ENCODE data around the gene YAP1. TPM values are rescaled to one million over a fixed set of nuclear protein-coding genes. Genes with fewer than 3 reads are reported as not detected.

YAP1 gene
- total and polyA plus RNA-seq, 5 experiments from 2014 or later: not detected

DNA sequence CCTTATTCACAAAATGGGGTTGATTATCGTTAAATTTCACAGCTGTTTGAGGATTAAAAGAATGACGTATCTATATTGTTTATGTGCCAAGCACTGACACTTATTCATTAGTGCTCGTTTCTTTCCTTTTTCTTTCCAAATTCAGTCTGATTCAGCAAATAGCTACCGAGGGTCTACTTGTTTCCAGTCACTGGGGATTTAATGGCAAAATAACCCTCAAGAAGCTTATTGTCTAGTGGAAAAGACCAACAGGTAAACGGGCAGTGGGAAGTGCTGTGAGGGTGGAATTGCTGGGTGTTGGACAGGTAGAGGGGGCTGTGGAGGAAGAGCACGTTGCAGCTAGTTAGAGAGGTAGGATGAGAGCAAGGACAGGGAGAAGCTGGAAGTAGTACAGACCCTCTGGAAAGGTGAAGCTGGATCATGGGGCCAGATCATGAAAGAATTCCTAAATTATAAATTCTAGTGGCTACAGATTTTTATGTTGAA, 158.8 kb downstream of the YAP1 start:
- POLR2A ChIA-PET: interaction anchor here (1.1 kb wide), 1 partner anchor 19 kb away, joined by 3 read pairs; no protein-coding TSS in a partner anchor
- ATAC-seq (no peak), DNase-seq (no peak)
- peaks cover 23 to 36% (median 30%) of the 10 kb centered on the region in 4 donors for H3K4me1 Mint-ChIP-seq
- peak overlapping the region; percentile 67 to 92 (median 80) for H3K4me3 Mint-ChIP-seq
- no peaks in the 10 kb centered on the region for H3K9me3 Mint-ChIP-seq
- peaks cover 0 to 20% (median 0%) of the 10 kb centered on the region in 5 donors for H3K27me3 Mint-ChIP-seq
- H3K27ac Mint-ChIP-seq: peak overlapping the region; percentile 42 to 93 (median 70)
- H3K36me3 Mint-ChIP-seq: no peaks in the 10 kb centered on the region

DNA sequence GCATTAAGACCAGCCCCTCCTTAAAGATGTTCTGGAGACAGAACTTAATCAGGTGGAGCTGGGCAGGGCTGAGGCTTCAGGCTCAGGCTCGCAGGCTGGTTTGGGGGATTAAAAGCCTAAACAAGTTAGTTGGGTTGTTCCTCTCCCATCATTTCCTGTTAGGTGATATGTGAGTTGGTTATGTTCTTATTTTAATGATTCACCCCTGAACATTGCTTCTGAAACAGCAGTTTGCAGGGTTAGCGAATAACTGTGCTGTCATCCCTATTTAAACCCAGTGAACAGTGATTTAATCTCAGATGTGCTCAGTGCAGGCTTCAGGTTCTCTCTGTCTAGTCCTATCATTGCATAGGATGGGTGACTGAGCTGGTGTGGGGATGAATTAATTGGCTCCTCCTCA, 159.7 kb downstream of the YAP1 start:
- Mint-ChIP-seq H3K36me3 (no peaks in the 10 kb centered on the region), H3K27me3 (peaks cover 0 to 24% (median 0%) of the 10 kb centered on the region in 5 donors), H3K27ac (peak overlapping the region in 3 of 10 donors; percentile 14 to 47 (median 38)), H3K4me1 (peaks cover 23 to 36% (median 30%) of the 10 kb centered on the region in 4 donors), H3K9me3 (no peaks in the 10 kb centered on the region), H3K4me3 (peak overlapping the region in 7 of 10 donors; percentile 5 to 85 (median 43))
- POLR2A ChIA-PET: no interaction called here
- no peak for DNase-seq
- ATAC-seq: no peak

DNA sequence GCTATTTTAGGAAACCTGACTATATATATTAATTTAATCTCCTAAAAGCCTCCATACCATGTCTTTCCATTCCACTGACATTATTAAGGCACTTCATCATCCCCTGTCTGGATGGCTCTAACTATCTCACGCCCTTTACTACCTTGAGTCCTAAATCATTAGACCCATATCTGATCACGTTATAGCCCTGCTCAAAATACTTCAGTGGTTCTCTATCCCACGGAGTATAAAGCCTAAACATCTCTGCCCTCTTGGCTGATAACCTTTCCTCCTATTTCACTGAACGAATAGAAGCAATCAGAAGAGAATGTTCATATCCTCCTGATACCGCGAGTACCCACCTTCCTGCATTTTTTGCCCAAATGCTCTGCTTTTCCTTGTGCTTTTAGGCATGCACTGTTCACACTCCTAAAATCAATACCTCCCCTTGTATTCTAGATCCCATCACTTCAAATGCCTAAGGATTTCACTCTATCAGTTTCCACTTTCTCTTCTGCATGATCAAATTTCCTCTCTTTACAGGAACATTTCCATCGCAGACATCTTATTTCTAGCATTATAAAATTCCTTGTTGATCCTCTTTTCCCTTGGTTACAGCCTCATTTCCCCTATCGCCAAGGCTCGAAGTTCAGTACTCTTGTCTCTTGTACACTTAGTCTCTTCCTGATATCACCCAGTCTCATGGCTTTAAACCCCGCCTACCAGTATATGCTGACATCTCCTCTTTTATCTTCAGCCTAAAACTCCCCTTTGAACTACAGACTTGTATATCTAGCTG, 162.0 kb downstream of the YAP1 start:
- peaks cover 5 to 35% (median 16%) of the 10 kb centered on the region in 5 donors for H3K27me3 Mint-ChIP-seq
- no peaks in the 10 kb centered on the region for H3K36me3 Mint-ChIP-seq
- DNase-seq (no peak), ATAC-seq (no peak)
- peak overlapping the region in 1 of 10 donors; percentile 21 for H3K27ac Mint-ChIP-seq
- POLR2A ChIA-PET: no interaction called here
- no peaks in the 10 kb centered on the region for H3K9me3 Mint-ChIP-seq
- peak overlapping the region in 1 of 10 donors; percentile 53 for H3K4me3 Mint-ChIP-seq
- peaks cover 24 to 36% (median 30%) of the 10 kb centered on the region in 4 donors for H3K4me1 Mint-ChIP-seq

DNA sequence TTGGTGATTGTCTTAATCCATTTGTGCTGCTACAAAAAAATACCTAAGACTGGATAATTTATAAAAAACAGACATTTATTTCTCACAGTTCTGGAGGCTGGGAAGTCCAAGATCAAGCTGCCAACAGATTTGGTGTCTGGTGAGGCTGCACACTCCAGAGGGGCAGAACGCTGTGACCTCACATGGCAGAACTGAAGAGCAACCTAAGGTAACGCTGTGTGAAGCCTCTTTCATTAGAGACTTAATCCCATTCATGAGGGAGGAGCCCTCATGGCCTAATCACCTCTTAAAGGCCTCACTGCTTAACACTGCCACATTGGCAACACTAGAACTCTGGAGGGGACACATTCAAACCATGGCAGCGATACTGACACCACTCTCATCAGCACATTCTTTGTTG, 164.4 kb downstream of the YAP1 start:
- Mint-ChIP-seq H3K9me3 (no peaks in the 10 kb centered on the region), H3K36me3 (no peaks in the 10 kb centered on the region), H3K27me3 (peaks cover 5 to 29% (median 21%) of the 10 kb centered on the region in 5 donors), H3K4me1 (peaks cover 13 to 19% (median 17%) of the 10 kb centered on the region in 4 donors), H3K27ac (no peak overlapping the region), H3K4me3 (no peak overlapping the region)
- DNase-seq (no peak), ATAC-seq (no peak)
- POLR2A ChIA-PET: interaction anchor here (0.7 kb wide), 1 partner anchor 33 kb away, joined by 3 read pairs; no protein-coding TSS in a partner anchor

DNA sequence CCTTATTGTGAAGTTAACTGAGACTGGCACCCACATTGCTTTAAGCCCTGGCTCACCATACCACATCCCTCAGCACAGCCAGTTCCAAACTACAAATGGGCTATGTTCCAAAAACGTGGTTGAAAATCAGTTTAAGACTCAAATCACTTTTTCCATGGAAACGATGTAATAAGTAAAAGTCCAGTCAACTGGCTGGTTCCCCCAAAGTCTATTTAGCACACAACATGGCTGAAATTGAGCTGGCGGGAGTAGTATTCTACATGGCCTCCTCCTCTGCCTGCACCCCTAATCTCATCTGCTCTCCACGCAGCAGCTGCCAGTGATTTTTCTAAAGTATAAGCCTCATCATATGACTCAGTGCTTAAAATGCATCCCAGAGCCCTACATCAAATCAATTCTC, 166.1 kb downstream of the YAP1 start:
- DNase-seq (no peak), ATAC-seq (no peak)
- H3K27me3 Mint-ChIP-seq: peaks cover 5 to 30% (median 22%) of the 10 kb centered on the region in 5 donors
- H3K36me3 Mint-ChIP-seq: no peaks in the 10 kb centered on the region
- POLR2A ChIA-PET: no interaction called here
- peaks cover 6 to 14% (median 10%) of the 10 kb centered on the region in 4 donors for H3K4me1 Mint-ChIP-seq
- H3K4me3 Mint-ChIP-seq: no peak overlapping the region
- no peaks in the 10 kb centered on the region for H3K9me3 Mint-ChIP-seq
- H3K27ac Mint-ChIP-seq: no peak overlapping the region

DNA sequence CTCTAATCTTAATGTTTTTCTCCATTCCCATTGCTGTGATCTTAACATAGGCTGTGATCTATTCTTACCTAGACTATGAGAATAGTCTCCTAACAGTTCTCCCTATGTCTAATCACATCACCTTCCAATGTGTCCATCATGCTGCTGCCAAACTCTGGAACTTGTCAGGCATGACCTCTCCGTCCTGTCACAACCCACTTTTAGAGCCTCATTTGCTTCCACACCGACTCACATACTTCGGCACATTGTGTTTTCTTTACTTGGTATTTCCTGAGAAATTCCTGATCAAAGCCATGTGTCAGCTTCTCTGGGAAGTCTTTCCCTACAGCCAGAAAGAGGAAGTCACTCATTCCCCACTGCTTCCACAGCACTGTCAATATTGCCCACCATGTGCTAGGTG, 166.5 kb downstream of the YAP1 start:
- Mint-ChIP-seq H3K36me3 (no peaks in the 10 kb centered on the region), H3K4me1 (peaks cover 6 to 14% (median 10%) of the 10 kb centered on the region in 4 donors), H3K27me3 (peaks cover 5 to 30% (median 22%) of the 10 kb centered on the region in 5 donors), H3K27ac (no peak overlapping the region), H3K4me3 (peak overlapping the region in 1 of 10 donors; percentile 13), H3K9me3 (no peaks in the 10 kb centered on the region)
- ATAC-seq: no peak
- DNase-seq: no peak
- POLR2A ChIA-PET: no interaction called here

DNA sequence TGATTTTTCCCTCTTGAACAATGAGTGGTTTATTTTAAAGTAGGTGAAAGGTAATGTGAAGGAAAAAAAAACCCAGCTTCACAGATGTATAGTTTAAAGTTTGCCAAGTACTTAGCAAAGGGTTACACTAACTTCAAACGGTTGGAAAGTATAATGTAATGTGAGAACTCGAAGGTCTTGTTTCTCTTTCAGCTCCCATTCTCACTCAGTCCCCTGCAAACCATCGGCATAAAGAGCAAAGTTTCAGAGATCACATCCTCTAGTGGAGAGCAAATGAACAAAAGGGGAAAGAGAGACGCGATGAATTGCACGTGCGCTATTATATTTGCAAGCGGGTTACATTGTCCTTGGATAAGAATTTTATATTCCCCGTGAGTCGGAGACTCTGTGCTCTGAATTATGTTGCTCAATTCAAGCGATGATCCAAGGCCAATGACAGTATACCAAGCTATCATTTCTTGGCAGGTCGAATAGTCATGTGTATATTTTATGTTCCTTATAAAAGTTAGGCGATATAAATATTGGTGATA, 169.5 kb downstream of the YAP1 start:
- POLR2A ChIA-PET: no interaction called here
- DNase-seq (no peak), ATAC-seq (peak in 1 of 2 donors; percentile 42)
- peaks cover 5 to 30% (median 14%) of the 10 kb centered on the region in 5 donors for H3K27me3 Mint-ChIP-seq
- H3K4me1 Mint-ChIP-seq: peaks cover 1 to 7% (median 5%) of the 10 kb centered on the region in 4 donors
- H3K27ac Mint-ChIP-seq: no peak overlapping the region
- H3K4me3 Mint-ChIP-seq: peak overlapping the region in 1 of 10 donors; percentile 1
- no peaks in the 10 kb centered on the region for H3K36me3 Mint-ChIP-seq
- H3K9me3 Mint-ChIP-seq: no peaks in the 10 kb centered on the region

DNA sequence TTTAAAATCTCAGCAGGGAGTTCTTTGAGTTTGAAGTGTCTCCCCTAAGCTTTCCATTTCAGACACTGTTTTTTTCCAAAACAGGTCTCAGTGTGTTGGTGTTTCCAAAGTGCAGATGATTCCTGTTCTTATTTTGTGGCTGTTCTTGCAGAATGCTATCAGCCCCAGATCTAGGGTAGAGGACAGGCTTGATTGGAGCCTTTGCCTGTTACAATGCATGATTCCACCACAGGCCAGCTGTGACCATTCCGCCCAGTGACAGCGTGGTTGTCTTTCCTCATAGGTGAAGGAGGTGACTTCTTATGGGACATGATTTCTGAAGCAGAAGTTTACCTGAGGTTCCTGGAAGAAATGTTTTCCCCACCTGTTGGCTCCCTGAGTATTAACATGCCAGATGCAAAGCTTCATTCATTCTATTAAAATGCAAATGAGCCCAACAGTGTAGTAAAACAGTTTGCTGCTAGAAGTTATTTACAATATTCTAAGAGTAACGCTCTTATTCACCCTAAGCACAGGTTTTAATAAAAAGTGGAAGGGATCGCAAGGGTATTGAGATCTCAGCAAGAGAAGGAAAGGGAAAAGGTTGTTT, 170.1 kb downstream of the YAP1 start:
- Mint-ChIP-seq H3K4me1 (peaks cover 1 to 7% (median 5%) of the 10 kb centered on the region in 4 donors), H3K4me3 (no peak overlapping the region), H3K27ac (no peak overlapping the region), H3K36me3 (no peaks in the 10 kb centered on the region), H3K27me3 (peaks cover 5 to 27% (median 14%) of the 10 kb centered on the region in 5 donors), H3K9me3 (no peaks in the 10 kb centered on the region)
- no peak for DNase-seq
- ATAC-seq: no peak
- POLR2A ChIA-PET: no interaction called here

Other genes with a start within 250 kb of the YAP1 start
- 1 to 10 TPM; 3.4 to 3.8 TPM for gene CEP126, start 195.4 kb upstream of the YAP1 start, total RNA-seq
- under 1 TPM; 0.19 to 0.62 (median 0.56) TPM for gene CEP126, start 195.4 kb upstream of the YAP1 start, polyA plus RNA-seq
- gene ANGPTL5, start 193.9 kb upstream of the YAP1 start, total RNA-seq: not detected
- not detected for gene ANGPTL5, start 193.9 kb upstream of the YAP1 start, polyA plus RNA-seq
- gene CFAP300, start 63.0 kb upstream of the YAP1 start, total RNA-seq: not detected
- not detected for gene CFAP300, start 63.0 kb upstream of the YAP1 start, polyA plus RNA-seq
- 10 to 100 TPM; 94.8 to 97.7 TPM for gene BIRC3, start 207.0 kb downstream of the YAP1 start, total RNA-seq
- 10 to 100 TPM; 16.7 to 22.9 (median 19.1) TPM for gene BIRC3, start 207.0 kb downstream of the YAP1 start, polyA plus RNA-seq
- 10 to 100 TPM; 56.4 to 56.9 TPM for gene BIRC2, start 236.8 kb downstream of the YAP1 start, total RNA-seq
- gene BIRC2, start 236.8 kb downstream of the YAP1 start, polyA plus RNA-seq: 10 to 100 TPM; 29.6 to 41.9 (median 32.2) TPM